ENCODE results near the gene WIF1.

Gene WIF1

GRCh38 chr12:65022421-65022820 lies 98.7 kb downstream of the WIF1 start:
- no peak for DNase-seq (ENCODE audit: low read depth)

- DNase-seq (ENCODE audit: low read depth) = no peak
Measured at GRCh38 chr12:65019696-65020234, 101.3 kb downstream of the WIF1 start.

GRCh38 chr12:65016881-65017650 lies 104.0 kb downstream of the WIF1 start:
- DNase-seq (ENCODE audit: low read depth) = no peak

DNA sequence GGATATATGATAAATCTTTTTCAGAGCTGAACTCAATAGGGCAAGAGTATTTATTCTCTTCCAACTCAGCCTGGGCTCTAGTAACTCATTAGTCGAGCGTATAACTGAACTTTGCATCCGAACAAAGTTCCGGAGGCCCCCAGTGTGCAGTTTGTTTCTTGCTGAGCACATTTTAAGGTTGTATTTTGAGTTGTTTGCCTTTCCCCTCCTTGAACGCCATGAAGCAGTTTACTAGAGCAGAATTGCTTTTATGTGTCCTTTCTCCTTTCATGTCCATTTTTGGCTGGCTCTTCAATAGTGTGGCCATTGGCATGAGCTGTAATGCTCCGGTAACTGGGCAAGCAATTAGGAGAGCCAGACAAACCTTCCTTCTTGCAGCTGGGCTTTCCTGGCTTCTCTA lies 105.3 kb downstream of the WIF1 start:
- no peak for DNase-seq (ENCODE audit: low read depth)

GRCh38 chr12:65014504-65015271 lies 106.4 kb downstream of the WIF1 start:
- no peak for DNase-seq (ENCODE audit: low read depth)

- DNase-seq (ENCODE audit: low read depth) = no peak
Measured at GRCh38 chr12:65010437-65010836, 110.7 kb downstream of the WIF1 start.

DNA sequence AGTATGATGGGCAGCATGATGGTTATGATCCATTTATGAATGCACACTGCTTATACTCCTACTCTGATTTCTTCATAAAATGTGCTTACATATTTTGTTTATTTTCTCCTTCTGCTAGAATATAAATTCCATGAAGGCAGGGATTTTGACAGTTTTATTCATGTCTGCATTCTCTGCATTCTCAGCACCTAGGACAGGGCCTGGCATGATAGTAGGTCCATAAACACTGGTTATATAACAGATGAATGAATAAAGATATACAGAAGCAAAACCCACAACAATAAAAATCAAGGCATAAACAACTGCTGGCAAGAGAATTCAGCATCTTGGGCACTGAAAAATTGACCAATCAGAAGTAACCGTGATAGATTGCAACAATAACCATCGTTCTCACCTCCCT lies 115.4 kb downstream of the WIF1 start:
- peak; percentile 3 for DNase-seq (ENCODE audit: low read depth)

DNA sequence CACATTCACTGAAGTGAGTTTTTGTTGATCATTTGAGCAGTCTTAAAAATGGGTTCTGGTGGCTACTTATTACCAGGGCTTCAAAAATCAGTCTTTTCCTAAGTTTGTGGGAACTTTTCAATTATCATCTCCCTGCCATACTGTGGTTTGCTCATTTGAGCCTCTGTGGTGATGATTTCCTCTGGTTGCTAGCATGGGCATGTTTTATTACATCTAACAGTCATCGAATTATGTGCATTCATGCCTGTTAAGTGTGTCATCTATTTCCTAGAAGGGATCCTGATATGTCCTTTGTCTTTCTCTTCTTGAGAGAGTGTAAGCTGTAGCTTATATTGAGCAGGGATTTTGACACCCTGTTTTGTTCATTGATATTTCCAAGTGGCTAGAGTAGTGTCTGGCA lies 116.8 kb downstream of the WIF1 start:
- DNase-seq (ENCODE audit: low read depth) = no peak
